MCF 10A (cell line): ENCODE results near the gene RBM44. TPM values are rescaled to one million over a fixed set of nuclear protein-coding genes. Genes with fewer than 3 reads are reported as not detected.

Source experiments
- BruUV-seq: library from RNA; stranded (reverse); fragments of 400-500 nt; replicated peaks from 2 replicates; lab custom pipeline; 2021; lab: Mats Ljungman, UMichigan
- CTCF ChIA-PET: fragments of 300-600 bp; sonication (Branson Sonifier 250); formaldehyde crosslinking; extraction: SDS; loops from one replicate; lab custom pipeline; 2021; ENCODE audit warnings: antibody characterized with exemption, inconsistent platforms; lab: Yijun Ruan, JAX
- POLR2A ChIA-PET: fragments of 300-600, 350-650 bp; sonication (Branson Sonifier 250); formaldehyde crosslinking; extraction: SDS; loops from one replicate; lab custom pipeline; 2020; ENCODE audit warnings: antibody characterized with exemption, inconsistent platforms; lab: Yijun Ruan, JAX
- DNase-seq: peaks from one replicate; pipeline ENCODE4 v3.0.0-alpha.2; 2018; ENCODE audit not compliant: unreplicated experiment
- H3K27ac Mint-ChIP-seq: one replicate; pipeline ENCODE4 v1.8.0; 2022; ENCODE audit warnings: mild to moderate bottlenecking, low read depth, mixed read lengths; ENCODE audit not compliant: unreplicated experiment
- H3K27me3 Mint-ChIP-seq: one replicate; pipeline ENCODE4 v1.8.0; 2022; ENCODE audit warnings: mixed read lengths; ENCODE audit not compliant: insufficient read depth, unreplicated experiment
- H3K36me3 Mint-ChIP-seq: one replicate; pipeline ENCODE4 v1.8.0; 2022; ENCODE audit warnings: mild to moderate bottlenecking, moderate library complexity, mixed read lengths; ENCODE audit not compliant: insufficient read depth, unreplicated experiment
- H3K4me1 Mint-ChIP-seq: one replicate; pipeline ENCODE4 v1.8.0; 2022; ENCODE audit warnings: mixed read lengths; ENCODE audit not compliant: insufficient read depth, unreplicated experiment
- H3K4me3 Mint-ChIP-seq: one replicate; pipeline ENCODE4 v1.8.0; 2022; ENCODE audit warnings: mild to moderate bottlenecking, moderate library complexity, mixed read lengths; ENCODE audit not compliant: unreplicated experiment
- H3K9me3 Mint-ChIP-seq: one replicate; pipeline ENCODE4 v1.8.0; 2022; ENCODE audit warnings: mixed read lengths; ENCODE audit not compliant: unreplicated experiment
- intact Hi-C: fragments of 100-400 bp; cut with micrococcal nuclease; formaldehyde crosslinking; loops from 2 replicates; pipeline ENCODE4 v1.14.1; 2022
- total RNA-seq: library from RNA; stranded (reverse); gene quantifications from 2 replicates; pipeline ENCODE4 v1.2.3, GENCODE V29; 2022
- TF ChIP-seq, protein P1 (sequence below): fragments of 200-600 bp; IDR thresholded peaks from one replicate; pipeline ENCODE4 v1.8.0; 2022; ENCODE audit warnings: antibody characterized with exemption, mild to moderate bottlenecking; ENCODE audit not compliant: unreplicated experiment

RBM44 gene
- total RNA-seq, 1 experiment from 2014 or later, result 0.23 TPM

DNA sequence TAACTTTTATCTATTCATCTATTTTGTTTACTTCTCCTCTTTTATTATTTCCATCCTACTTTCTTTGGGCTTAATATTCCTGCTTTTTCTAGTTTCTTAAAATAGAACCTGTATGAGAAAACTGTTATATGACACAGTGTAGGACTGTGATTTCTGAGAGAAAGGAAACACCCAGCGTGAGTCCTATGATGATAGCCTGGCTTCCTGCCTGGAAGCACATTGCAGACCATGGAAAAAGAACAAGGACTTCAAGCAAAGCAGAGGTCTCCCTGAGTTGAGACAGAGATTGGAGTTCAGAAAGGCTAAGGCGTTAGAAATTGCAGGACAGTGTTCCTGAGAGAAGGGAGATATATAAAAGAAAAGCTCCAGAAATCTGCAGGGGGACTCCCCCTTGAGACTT, 7.8 kb downstream of the RBM44 start:
- Mint-ChIP-seq H3K27me3 (peaks cover 27% of the 10 kb centered on the region), H3K36me3 (no peaks in the 10 kb centered on the region)

DNA sequence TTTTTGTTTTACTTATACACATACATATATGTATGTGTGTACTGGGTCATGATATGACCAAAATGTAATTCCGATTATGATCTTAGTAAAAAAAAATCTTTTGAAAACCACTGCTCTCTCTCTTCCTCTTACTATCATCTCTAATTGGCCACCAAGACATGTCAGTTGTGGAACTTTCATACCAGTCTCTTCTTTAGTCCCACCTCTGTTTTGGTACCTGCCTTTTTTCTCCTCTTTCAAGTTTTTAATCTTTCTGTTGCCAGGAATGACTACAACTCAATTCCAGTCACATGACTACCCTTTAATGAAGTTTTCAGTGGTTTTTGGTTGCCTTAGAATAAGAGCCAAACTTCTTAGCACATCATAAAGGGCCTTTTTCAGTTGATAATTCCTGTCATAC, 17.1 kb downstream of the RBM44 start:
- H3K27me3 Mint-ChIP-seq, result peaks cover 16% of the 10 kb centered on the region
- DNase-seq, result no peak
- TF ChIP-seq, protein P1, sequence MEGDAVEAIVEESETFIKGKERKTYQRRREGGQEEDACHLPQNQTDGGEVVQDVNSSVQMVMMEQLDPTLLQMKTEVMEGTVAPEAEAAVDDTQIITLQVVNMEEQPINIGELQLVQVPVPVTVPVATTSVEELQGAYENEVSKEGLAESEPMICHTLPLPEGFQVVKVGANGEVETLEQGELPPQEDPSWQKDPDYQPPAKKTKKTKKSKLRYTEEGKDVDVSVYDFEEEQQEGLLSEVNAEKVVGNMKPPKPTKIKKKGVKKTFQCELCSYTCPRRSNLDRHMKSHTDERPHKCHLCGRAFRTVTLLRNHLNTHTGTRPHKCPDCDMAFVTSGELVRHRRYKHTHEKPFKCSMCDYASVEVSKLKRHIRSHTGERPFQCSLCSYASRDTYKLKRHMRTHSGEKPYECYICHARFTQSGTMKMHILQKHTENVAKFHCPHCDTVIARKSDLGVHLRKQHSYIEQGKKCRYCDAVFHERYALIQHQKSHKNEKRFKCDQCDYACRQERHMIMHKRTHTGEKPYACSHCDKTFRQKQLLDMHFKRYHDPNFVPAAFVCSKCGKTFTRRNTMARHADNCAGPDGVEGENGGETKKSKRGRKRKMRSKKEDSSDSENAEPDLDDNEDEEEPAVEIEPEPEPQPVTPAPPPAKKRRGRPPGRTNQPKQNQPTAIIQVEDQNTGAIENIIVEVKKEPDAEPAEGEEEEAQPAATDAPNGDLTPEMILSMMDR, result no peak
- no peaks in the 10 kb centered on the region for H3K9me3 Mint-ChIP-seq
- H3K4me3 Mint-ChIP-seq, result no peak overlapping the region
- CTCF ChIA-PET, result interaction anchor here (0.9 kb wide), 1 partner anchor 39 kb away, joined by 3 read pairs; no protein-coding TSS in a partner anchor
- peaks cover 19% of the 10 kb centered on the region for H3K4me1 Mint-ChIP-seq
- no TSS peak for BruUV-seq
- no peaks in the 10 kb centered on the region for H3K36me3 Mint-ChIP-seq
- H3K27ac Mint-ChIP-seq, result no peak overlapping the region
- POLR2A ChIA-PET, result no interaction called here
- intact Hi-C loops, result no loop called here

More for the DNA sequence above, 7.8 kb downstream of the RBM44 start:
- POLR2A ChIA-PET, result interaction anchor here (0.7 kb wide), 1 partner anchor 16 kb away, joined by 3 read pairs; no protein-coding TSS in a partner anchor
- CTCF ChIA-PET, result no interaction called here
- no peaks in the 10 kb centered on the region for H3K4me1 Mint-ChIP-seq
- TF ChIP-seq, protein P1, result no peak
- peaks cover 7% of the 10 kb centered on the region for H3K9me3 Mint-ChIP-seq
- no peak overlapping the region for H3K4me3 Mint-ChIP-seq
- intact Hi-C loops, result no loop called here
- no peak overlapping the region for H3K27ac Mint-ChIP-seq
- DNase-seq, result no peak
- BruUV-seq, result no TSS peak

DNA sequence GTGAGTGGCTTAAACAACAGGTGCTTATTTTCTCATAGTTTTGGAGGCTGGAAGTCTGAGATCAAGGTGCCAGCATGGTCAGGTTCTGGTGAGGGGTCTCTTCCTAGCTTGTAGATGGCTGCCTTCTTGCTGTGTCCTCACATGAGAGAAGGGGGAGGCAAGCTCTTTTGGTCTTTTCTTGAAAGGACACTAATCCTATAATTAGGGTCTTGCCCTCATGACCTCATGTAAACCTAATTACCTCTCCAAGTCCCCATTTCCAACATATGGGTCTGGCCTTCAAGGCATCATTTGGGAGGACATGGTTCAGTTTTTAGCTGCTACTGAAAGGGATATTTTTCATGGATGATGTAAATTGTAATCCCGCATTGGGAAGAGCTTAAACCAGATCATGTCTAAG, 18.0 kb downstream of the RBM44 start:
- Mint-ChIP-seq H3K36me3 (no peaks in the 10 kb centered on the region), H3K4me3 (no peak overlapping the region), H3K27ac (no peak overlapping the region), H3K4me1 (peaks cover 19% of the 10 kb centered on the region), H3K9me3 (no peaks in the 10 kb centered on the region), H3K27me3 (peaks cover 7% of the 10 kb centered on the region)
- intact Hi-C loops, result no loop called here
- BruUV-seq, result no TSS peak
- ChIA-PET CTCF (interaction anchor here (0.8 to 1.0 kb wide), 3 partner anchors 40 to 42 kb away, joined by 3 to 5 read pairs (median 3); no protein-coding TSS in a partner anchor), POLR2A (interaction anchor here (0.5 to 1.3 kb wide), 4 partner anchors 12 to 387 kb away, joined by 3 to 4 read pairs (median 4); no protein-coding TSS in a partner anchor)
- TF ChIP-seq, protein P1, result no peak
- DNase-seq, result no peak

DNA sequence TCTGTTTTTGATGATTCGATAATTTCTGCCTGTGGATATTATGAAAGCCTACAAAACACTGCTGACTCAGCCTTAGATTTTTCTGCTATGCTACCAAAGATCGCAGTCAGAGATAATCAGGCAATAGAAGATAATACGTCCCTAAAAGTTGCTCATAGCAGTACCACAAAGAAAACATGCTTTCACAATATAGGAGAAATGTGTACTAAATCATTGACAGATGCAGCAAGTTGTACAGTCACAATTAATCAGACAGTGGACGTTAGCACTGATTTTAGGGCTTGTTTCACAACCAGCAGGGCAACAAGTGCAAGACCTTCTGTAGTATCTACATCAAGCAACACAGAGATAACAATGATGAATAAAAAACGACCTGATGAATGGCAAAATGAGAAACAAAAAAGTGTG, 19.5 kb downstream of the RBM44 start:
- Mint-ChIP-seq H3K9me3 (no peaks in the 10 kb centered on the region), H3K4me1 (peaks cover 19% of the 10 kb centered on the region), H3K27me3 (no peaks in the 10 kb centered on the region), H3K36me3 (no peaks in the 10 kb centered on the region), H3K27ac (peak overlapping the region; percentile 28), H3K4me3 (no peak overlapping the region)
- intact Hi-C loops, result no loop called here
- peak; percentile 57 for DNase-seq
- TF ChIP-seq, protein P1, result no peak
- BruUV-seq, result no TSS peak
- POLR2A ChIA-PET, result interaction anchor here (0.6 to 1.9 kb wide), 6 partner anchors 10 to 503 kb away, joined by 3 to 6 read pairs (median 4); no protein-coding TSS in a partner anchor
- CTCF ChIA-PET, result no interaction called here
